Measurements from ENCODE around the gene ZNF281.

Gene ZNF281, protein sequence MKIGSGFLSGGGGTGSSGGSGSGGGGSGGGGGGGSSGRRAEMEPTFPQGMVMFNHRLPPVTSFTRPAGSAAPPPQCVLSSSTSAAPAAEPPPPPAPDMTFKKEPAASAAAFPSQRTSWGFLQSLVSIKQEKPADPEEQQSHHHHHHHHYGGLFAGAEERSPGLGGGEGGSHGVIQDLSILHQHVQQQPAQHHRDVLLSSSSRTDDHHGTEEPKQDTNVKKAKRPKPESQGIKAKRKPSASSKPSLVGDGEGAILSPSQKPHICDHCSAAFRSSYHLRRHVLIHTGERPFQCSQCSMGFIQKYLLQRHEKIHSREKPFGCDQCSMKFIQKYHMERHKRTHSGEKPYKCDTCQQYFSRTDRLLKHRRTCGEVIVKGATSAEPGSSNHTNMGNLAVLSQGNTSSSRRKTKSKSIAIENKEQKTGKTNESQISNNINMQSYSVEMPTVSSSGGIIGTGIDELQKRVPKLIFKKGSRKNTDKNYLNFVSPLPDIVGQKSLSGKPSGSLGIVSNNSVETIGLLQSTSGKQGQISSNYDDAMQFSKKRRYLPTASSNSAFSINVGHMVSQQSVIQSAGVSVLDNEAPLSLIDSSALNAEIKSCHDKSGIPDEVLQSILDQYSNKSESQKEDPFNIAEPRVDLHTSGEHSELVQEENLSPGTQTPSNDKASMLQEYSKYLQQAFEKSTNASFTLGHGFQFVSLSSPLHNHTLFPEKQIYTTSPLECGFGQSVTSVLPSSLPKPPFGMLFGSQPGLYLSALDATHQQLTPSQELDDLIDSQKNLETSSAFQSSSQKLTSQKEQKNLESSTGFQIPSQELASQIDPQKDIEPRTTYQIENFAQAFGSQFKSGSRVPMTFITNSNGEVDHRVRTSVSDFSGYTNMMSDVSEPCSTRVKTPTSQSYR

DNA sequence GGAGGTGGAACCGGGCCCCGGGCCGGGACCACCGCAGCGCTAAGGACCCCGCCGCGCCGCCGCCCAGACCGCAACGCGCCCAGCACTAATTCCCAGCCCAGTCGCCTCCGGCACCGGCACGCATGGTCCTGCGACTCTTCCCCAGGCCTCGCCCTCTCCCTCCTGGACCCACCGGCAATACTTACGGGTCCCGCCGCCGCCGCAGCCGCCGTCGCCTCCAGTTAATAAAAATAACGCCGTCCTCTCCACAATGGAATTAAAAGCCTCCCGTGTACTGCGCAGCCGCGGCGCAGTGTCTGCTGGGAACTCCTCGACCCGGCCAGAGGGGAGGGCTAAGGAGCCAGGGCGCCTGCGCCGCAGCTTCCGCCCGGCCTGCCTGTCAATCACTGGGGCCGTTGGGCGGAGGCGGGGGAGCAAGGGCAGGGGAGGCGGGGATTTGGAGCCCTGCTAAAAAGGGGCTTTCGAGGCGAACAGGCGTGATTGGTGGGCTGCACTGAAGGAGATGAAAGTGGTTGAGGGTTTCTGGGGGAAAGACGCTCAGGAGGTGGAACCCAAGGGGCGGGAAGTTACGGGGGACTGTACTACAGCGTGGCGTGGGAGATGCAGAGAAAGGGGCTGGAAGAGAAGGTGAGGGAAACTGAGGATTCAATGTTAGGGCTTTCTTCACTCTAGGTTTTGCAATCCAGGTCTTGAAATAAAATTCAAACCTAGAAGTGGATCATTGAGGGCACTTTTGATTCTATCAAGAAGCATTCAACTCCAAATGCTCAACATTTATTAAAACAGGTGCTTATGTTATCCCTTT, at the start of gene ZNF281:
TSS of gene ZNF281 (minus strand) at position 276 of the 805 bp plus-strand sequence. CDS start 331 bp downstream, outside the sequence.
- TF ChIP-seq SUZ12 (IDR thresholded peaks at IDR 0.05; ENCODE audit: extremely low read depth, insufficient read depth, insufficient read length) (no peak), YY1 (IDR thresholded peaks at IDR 0.05; ENCODE audit: insufficient read depth, insufficient read length) (no peak), ZNF274 (IDR thresholded peaks at IDR 0.05; ENCODE audit: low read depth, low read length) (no peak)
- Histone ChIP-seq H3K4me1 (ENCODE audit: insufficient read depth, insufficient read length) (peaks cover 2% of the 10 kb centered on the region), H3K27me3 (ENCODE audit: insufficient read depth, insufficient read length) (no peaks in the 10 kb centered on the region), H3K36me3 (ENCODE audit: insufficient read depth, insufficient read length, low read length) (peaks cover 42% of the 10 kb centered on the region), H3K9ac (ENCODE audit: insufficient read length, low read depth) (peak within 1 kb of the TSS; percentile 88), H3K4me3 (ENCODE audit: insufficient read length, low read depth) (peak within 1 kb of the TSS; percentile 78), H3K9me3 (ENCODE audit: insufficient read depth, low read length) (peaks cover 47% of the 10 kb centered on the region)
- peak; percentile 99 for DNase-seq (ENCODE audit: low read depth, low spot score)

DNA sequence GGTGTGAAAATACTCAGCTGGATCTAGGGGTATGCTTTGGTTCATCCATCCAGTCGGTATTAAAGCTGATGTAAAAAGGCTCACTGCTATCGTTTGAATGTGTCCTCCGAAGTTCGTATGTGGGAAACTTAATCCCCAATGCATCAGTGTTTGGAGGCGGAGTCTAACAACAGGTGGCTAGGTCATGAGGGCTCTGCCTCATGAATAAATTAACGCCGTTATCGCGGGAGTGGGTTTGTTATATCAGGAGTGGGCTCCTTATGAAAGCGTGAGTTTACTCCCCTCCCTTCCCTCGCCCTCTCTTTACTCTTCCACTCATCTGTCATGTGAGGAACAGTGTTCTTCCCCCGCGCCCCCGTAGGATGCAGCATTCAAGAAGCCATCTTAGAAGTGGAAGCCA, 48.9 kb upstream of the ZNF281 start:
- Histone ChIP-seq H3K9ac (ENCODE audit: insufficient read length, low read depth) (no peak overlapping the region), H3K9me3 (ENCODE audit: insufficient read depth, low read length) (no peaks in the 10 kb centered on the region), H3K36me3 (ENCODE audit: insufficient read depth, insufficient read length, low read length) (no peaks in the 10 kb centered on the region), H3K27me3 (ENCODE audit: insufficient read depth, insufficient read length) (no peaks in the 10 kb centered on the region), H3K4me1 (ENCODE audit: insufficient read depth, insufficient read length) (no peaks in the 10 kb centered on the region), H3K4me3 (ENCODE audit: insufficient read length, low read depth) (no peak overlapping the region)
- no peak for TF ChIP-seq YY1 (IDR thresholded peaks at IDR 0.05; ENCODE audit: insufficient read depth, insufficient read length)
- no peak for TF ChIP-seq SUZ12 (IDR thresholded peaks at IDR 0.05; ENCODE audit: extremely low read depth, insufficient read depth, insufficient read length)
- TF ChIP-seq ZNF274 (IDR thresholded peaks at IDR 0.05; ENCODE audit: low read depth, low read length) = no peak
- DNase-seq (ENCODE audit: low read depth, low spot score) = no peak

DNA sequence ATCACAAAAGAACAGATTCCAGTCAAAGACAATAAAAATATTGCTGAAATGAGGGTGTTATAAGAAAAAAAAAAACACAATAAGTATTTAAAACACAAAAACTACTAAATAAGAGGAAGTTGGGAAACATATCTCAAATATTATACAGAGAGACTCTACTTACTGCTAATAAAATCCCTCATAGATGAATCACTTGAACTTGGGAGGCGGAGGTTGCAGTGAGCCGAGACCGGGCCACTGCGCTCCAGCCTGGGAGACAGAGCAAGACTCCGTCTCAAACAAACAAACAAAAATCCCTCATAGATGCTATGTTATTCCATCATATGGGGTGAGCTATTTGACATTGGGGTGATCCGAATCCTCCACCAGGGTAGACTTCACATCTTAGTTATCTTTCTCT, 48.0 kb upstream of the ZNF281 start:
- no peaks in the 10 kb centered on the region for H3K36me3 ChIP-seq (ENCODE audit: insufficient read depth, insufficient read length, low read length)
- no peak overlapping the region for H3K4me3 ChIP-seq (ENCODE audit: insufficient read length, low read depth)
- H3K9me3 ChIP-seq (ENCODE audit: insufficient read depth, low read length) = no peaks in the 10 kb centered on the region
- H3K9ac ChIP-seq (ENCODE audit: insufficient read length, low read depth) = no peak overlapping the region
- TF ChIP-seq SUZ12 (IDR thresholded peaks at IDR 0.05; ENCODE audit: extremely low read depth, insufficient read depth, insufficient read length) (no peak), ZNF274 (IDR thresholded peaks at IDR 0.05; ENCODE audit: low read depth, low read length) (no peak), YY1 (IDR thresholded peaks at IDR 0.05; ENCODE audit: insufficient read depth, insufficient read length) (no peak)
- H3K27me3 ChIP-seq (ENCODE audit: insufficient read depth, insufficient read length) = no peaks in the 10 kb centered on the region
- H3K4me1 ChIP-seq (ENCODE audit: insufficient read depth, insufficient read length) = peaks cover 3% of the 10 kb centered on the region
- DNase-seq (ENCODE audit: low read depth, low spot score) = no peak

DNA sequence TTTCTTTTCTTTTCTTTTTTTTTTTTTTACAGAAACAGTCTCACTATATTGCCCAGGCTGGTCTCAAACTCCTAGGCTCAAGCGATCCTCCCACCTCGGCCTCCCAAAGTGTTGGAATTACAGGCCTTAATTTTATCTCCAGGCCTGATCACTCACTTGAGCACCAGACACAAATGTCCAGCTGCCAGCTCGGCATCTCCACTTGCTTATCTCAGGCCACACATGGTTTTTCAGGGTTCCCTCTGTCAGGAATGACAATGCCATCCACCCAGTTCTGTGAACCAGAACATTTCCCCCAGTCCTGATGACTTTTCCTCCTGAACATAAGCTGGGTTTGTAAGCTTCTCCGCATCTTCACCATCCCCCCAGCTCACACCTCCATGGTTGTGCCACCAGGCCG, 44.6 kb upstream of the ZNF281 start:
- H3K27me3 ChIP-seq (ENCODE audit: insufficient read depth, insufficient read length) = no peaks in the 10 kb centered on the region
- no peak for DNase-seq (ENCODE audit: low read depth, low spot score)
- H3K36me3 ChIP-seq (ENCODE audit: insufficient read depth, insufficient read length, low read length) = no peaks in the 10 kb centered on the region
- H3K4me1 ChIP-seq (ENCODE audit: insufficient read depth, insufficient read length) = peaks cover 3% of the 10 kb centered on the region
- no peaks in the 10 kb centered on the region for H3K9me3 ChIP-seq (ENCODE audit: insufficient read depth, low read length)
- TF ChIP-seq ZNF274 (IDR thresholded peaks at IDR 0.05; ENCODE audit: low read depth, low read length) (no peak), SUZ12 (IDR thresholded peaks at IDR 0.05; ENCODE audit: extremely low read depth, insufficient read depth, insufficient read length) (no peak), YY1 (IDR thresholded peaks at IDR 0.05; ENCODE audit: insufficient read depth, insufficient read length) (no peak)
- no peak overlapping the region for H3K4me3 ChIP-seq (ENCODE audit: insufficient read length, low read depth)
- no peak overlapping the region for H3K9ac ChIP-seq (ENCODE audit: insufficient read length, low read depth)

DNA sequence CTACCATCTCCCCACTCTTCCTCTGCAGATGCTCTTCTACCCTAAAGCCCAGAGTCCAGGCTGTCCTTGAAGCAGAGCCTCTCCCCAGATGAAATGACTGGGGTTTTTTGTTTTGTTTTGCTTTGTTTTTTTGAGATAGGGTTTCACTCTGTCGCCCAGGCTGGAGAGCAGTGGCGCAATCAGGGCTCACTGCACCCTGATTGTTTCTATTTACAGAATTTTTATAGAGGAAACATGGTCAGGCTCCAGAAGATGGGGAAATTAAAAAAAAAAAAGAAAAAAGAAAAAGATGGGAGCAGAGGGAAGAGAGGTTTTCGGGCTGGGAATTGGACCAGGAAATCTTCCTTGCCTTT, 43.7 kb upstream of the ZNF281 start:
- Histone ChIP-seq H3K4me3 (ENCODE audit: insufficient read length, low read depth) (no peak overlapping the region), H3K9ac (ENCODE audit: insufficient read length, low read depth) (no peak overlapping the region), H3K27me3 (ENCODE audit: insufficient read depth, insufficient read length) (no peaks in the 10 kb centered on the region), H3K9me3 (ENCODE audit: insufficient read depth, low read length) (no peaks in the 10 kb centered on the region), H3K36me3 (ENCODE audit: insufficient read depth, insufficient read length, low read length) (no peaks in the 10 kb centered on the region), H3K4me1 (ENCODE audit: insufficient read depth, insufficient read length) (peaks cover 3% of the 10 kb centered on the region)
- TF ChIP-seq YY1 (IDR thresholded peaks at IDR 0.05; ENCODE audit: insufficient read depth, insufficient read length) = no peak
- no peak for TF ChIP-seq SUZ12 (IDR thresholded peaks at IDR 0.05; ENCODE audit: extremely low read depth, insufficient read depth, insufficient read length)
- no peak for TF ChIP-seq ZNF274 (IDR thresholded peaks at IDR 0.05; ENCODE audit: low read depth, low read length)
- no peak for DNase-seq (ENCODE audit: low read depth, low spot score)

DNA sequence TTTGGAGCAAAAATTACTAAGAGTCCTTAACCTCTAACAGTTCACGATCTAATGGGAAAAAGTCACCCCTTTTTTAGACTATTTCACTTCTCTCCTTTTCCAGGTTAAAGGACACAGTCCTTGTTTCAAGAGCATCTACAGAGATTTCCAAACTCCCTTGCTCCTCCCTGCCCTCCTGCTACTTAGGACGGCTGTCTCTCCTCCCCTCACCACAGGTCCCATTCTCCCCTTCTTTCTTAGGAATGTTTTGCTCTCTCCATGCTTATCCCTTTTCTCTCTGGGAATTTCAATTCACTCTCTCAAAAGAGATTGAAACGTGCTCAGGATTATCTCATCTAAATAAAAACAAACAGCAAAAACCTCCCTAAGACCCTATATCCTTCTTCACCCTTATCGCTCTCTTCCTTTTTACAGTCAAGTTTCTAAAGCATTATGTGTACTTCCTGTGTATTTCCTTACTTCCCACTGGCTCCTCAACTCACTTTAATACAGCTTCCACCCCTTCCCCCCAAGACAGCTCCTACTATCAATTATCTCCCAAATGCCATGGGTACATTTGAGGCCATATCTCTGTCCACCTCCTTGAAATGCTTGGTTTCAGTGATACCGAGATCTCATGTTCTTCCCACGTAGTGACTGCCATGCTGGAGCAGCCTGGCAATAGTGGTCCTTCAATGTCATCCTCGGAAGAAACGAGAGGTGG, 43.2 kb upstream of the ZNF281 start:
- TF ChIP-seq SUZ12 (IDR thresholded peaks at IDR 0.05; ENCODE audit: extremely low read depth, insufficient read depth, insufficient read length) (no peak), ZNF274 (IDR thresholded peaks at IDR 0.05; ENCODE audit: low read depth, low read length) (no peak), YY1 (IDR thresholded peaks at IDR 0.05; ENCODE audit: insufficient read depth, insufficient read length) (no peak)
- H3K27me3 ChIP-seq (ENCODE audit: insufficient read depth, insufficient read length) = no peaks in the 10 kb centered on the region
- peaks cover 3% of the 10 kb centered on the region for H3K4me1 ChIP-seq (ENCODE audit: insufficient read depth, insufficient read length)
- H3K9ac ChIP-seq (ENCODE audit: insufficient read length, low read depth) = no peak overlapping the region
- no peak overlapping the region for H3K4me3 ChIP-seq (ENCODE audit: insufficient read length, low read depth)
- H3K9me3 ChIP-seq (ENCODE audit: insufficient read depth, low read length) = no peaks in the 10 kb centered on the region
- H3K36me3 ChIP-seq (ENCODE audit: insufficient read depth, insufficient read length, low read length) = no peaks in the 10 kb centered on the region
- peak; percentile 18 for DNase-seq (ENCODE audit: low read depth, low spot score)
